Ovary (tissue), 9 donors: ENCODE measurements around the gene GJD3. TPM values are rescaled to one million over a fixed set of nuclear protein-coding genes. Genes with fewer than 3 reads are reported as not detected.

ENCODE experiments used
- DNase-seq, 5 donors: peaks; one replicate each; pipeline ENCODE4 v3.0.0-alpha.2; 2019 to 2020
- H3K27ac ChIP-seq, 2 donors: fragments of 200-600 bp; one replicate each; pipeline versions ENCODE4 v1.5.1 to v1.8.0; 2019 to 2022
- H3K27me3 ChIP-seq: fragments of 200-600 bp; one replicate; pipeline ENCODE4 v1.8.0; 2022
- H3K36me3 ChIP-seq: fragments of 200-600 bp; sonication (generic); one replicate; pipeline ENCODE4 v1.5.1; 2019
- H3K4me1 ChIP-seq: one replicate; pipeline ENCODE4 v1.8.1; 2013; ENCODE audit warnings: mild to moderate bottlenecking, moderate library complexity; ENCODE audit not compliant: insufficient read depth
- H3K4me3 ChIP-seq: fragments of 200-600 bp; sonication (generic); one replicate; pipeline ENCODE4 v1.5.1; 2017
- H3K9me3 ChIP-seq, 2 donors: fragments of 200-600 bp in 1 of 2; sonication (generic) in 1 of 2; one replicate each; pipeline versions ENCODE4 v1.5.1 to v1.8.1; 2013 to 2019; ENCODE audit warnings: mild to moderate bottlenecking in 1 of 2, moderate library complexity in 1 of 2
- EP300 ChIP-seq: sonication (generic); formaldehyde crosslinking; IDR thresholded peaks from one replicate; pipeline ENCODE4 v1.6.1; 2017; ENCODE audit warnings: antibody characterized with exemption
- POLR2A ChIP-seq: fragments of 450-650 bp; IDR thresholded peaks from one replicate; pipeline ENCODE4 v1.6.1; 2017; ENCODE audit warnings: antibody characterized with exemption, mild to moderate bottlenecking, moderate library complexity
- WGBS, 3 donors: extraction: QIAGEN DNeasy Blood & Tissue Kit in 1 of 3; methylation state at CpG; one replicate each; pipeline versions ENCODE4 v1.1.5 to v1.1.7; 2013 to 2017; 5-methylcytosine and 5-hydroxymethylcytosine counted together
- intact Hi-C, 4 donors: fragments of 100-400 bp; cut with DNase I; formaldehyde crosslinking; loops; one replicate each; pipeline versions ENCODE4 v1.11.0 to v1.15.1; 2022 to 2023
- polyA plus RNA-seq, 2 donors: library from polyadenylated mRNA; stranded (reverse); fragments of 200-250 nt in 1 of 2; fragments of 350-450 nt in 1 of 2; fragmentation: Illumina TruSeq in 1 of 2; extraction: RNeasy Lipid Tissue Mini Kit (QIAGEN cat#74804) in 1 of 2; gene quantifications; one replicate each; pipeline ENCODE4 v1.2.3, GENCODE V29; 2013 to 2014
- total RNA-seq, 7 donors: library from RNA; depleted of rRNA in 2 of 7; stranded (reverse); fragments of >200 nt in 2 of 7; fragmentation: NEBNext Ultra II Directional in 3 of 7; extraction: Animal tissue kit (Norgen Biotek cat#: 25700) in 3 of 7; gene quantifications; one replicate each; pipeline versions ENCODE4 v1.1.0 to v1.2.4, GENCODE V29; 2016 to 2023
- TF ChIP-seq, protein P1 (sequence below), 3 donors: fragments of 450-650 bp in 2 of 3; fragments of 200-600 bp in 1 of 3; IDR thresholded peaks; one replicate each; pipeline versions ENCODE4 v1.5.1 to v1.8.0; 2016 to 2022; ENCODE audit warnings: antibody characterized with exemption in 3 of 3, mild to moderate bottlenecking in 1 of 3
- donor health status: DM: no; HTN: no; CAD: no; lungs with moderate emphysema.
- donor health status: DM: no; HTN: no; CAD: no.
- donor health status: Bipolar disorder and iron deficiency.
- donor health status: DM: yes; HTN: yes; CAD: no.
- donor health status: DM: no; HTN: no; CAD: no.
- donor health status: DM: yes; HTN: yes; CAD: no.

The GJD3 gene
- total and polyA plus RNA-seq, 9 donors, result 0.24 to 1.8 (median 0.87) TPM; not detected in 3

DNA sequence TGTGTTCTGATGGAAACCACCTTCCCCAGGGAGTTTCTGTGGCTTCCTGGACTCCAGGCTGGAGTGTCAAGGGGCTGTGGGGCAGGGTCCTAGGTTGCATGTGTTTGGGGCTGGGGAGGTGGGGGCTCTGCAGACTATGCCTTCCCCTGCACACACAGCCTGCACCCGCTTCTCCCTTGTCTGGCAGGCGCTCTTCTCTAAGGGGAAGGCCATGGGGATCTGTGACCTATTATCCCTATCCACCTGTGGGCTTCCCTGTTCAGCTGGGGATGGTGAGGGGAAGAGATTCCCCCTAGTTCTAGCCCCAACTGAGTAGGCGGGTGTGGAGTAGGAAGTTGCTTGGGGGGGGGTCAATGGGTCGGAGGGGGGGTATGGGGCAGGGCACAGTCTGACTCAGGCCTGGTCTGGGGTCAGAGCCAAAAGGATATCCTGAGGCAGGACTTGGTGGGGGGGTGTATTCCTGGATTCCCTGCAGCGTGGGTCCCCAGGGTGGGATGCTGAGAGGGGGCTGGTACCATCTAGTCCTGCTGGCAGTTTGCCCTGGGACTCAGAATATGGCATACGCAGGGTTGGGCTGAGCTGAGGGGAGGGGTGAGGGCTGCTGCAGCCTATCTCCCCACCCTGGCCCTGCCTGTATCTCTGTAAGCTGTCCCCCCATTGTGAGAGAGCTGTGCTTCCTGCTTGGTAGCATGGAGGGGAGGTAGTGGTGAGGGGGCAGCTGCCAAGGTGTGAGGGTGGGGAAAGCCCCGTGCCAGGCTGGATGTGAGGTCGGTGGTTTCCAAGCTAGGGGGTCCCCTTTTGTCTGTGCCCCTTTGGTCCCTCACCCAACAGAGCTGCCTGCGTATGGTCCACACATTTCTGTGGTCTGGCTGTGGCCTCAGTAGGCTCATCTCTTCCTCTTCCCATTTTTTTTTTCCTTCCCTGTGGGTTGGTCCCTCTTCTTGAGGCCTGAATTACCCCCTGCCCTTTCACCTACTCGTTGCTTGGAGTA, 40.9 kb downstream of the GJD3 start:
- Histone ChIP-seq H3K36me3 (no peaks in the 10 kb centered on the region), H3K4me3 (no peak overlapping the region), H3K27ac (peak overlapping the region; percentile 56 to 77), H3K9me3 (no peaks in the 10 kb centered on the region), H3K4me1 (peaks cover 63% of the 10 kb centered on the region), H3K27me3 (no peaks in the 10 kb centered on the region)
- intact Hi-C loops, result no loop called here
- TF ChIP-seq, protein P1, sequence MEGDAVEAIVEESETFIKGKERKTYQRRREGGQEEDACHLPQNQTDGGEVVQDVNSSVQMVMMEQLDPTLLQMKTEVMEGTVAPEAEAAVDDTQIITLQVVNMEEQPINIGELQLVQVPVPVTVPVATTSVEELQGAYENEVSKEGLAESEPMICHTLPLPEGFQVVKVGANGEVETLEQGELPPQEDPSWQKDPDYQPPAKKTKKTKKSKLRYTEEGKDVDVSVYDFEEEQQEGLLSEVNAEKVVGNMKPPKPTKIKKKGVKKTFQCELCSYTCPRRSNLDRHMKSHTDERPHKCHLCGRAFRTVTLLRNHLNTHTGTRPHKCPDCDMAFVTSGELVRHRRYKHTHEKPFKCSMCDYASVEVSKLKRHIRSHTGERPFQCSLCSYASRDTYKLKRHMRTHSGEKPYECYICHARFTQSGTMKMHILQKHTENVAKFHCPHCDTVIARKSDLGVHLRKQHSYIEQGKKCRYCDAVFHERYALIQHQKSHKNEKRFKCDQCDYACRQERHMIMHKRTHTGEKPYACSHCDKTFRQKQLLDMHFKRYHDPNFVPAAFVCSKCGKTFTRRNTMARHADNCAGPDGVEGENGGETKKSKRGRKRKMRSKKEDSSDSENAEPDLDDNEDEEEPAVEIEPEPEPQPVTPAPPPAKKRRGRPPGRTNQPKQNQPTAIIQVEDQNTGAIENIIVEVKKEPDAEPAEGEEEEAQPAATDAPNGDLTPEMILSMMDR (IDR thresholded peaks at IDR 0.05), result no peak
- TF ChIP-seq POLR2A (no peak), EP300 (no peak)
- peak in 4 of 5 donors; percentile 65 to 80 (median 74) for DNase-seq
- WGBS, 3 donors, result 35 to 44% (median 41%) methylated on average over 10 of the region's 10 CpGs

DNA sequence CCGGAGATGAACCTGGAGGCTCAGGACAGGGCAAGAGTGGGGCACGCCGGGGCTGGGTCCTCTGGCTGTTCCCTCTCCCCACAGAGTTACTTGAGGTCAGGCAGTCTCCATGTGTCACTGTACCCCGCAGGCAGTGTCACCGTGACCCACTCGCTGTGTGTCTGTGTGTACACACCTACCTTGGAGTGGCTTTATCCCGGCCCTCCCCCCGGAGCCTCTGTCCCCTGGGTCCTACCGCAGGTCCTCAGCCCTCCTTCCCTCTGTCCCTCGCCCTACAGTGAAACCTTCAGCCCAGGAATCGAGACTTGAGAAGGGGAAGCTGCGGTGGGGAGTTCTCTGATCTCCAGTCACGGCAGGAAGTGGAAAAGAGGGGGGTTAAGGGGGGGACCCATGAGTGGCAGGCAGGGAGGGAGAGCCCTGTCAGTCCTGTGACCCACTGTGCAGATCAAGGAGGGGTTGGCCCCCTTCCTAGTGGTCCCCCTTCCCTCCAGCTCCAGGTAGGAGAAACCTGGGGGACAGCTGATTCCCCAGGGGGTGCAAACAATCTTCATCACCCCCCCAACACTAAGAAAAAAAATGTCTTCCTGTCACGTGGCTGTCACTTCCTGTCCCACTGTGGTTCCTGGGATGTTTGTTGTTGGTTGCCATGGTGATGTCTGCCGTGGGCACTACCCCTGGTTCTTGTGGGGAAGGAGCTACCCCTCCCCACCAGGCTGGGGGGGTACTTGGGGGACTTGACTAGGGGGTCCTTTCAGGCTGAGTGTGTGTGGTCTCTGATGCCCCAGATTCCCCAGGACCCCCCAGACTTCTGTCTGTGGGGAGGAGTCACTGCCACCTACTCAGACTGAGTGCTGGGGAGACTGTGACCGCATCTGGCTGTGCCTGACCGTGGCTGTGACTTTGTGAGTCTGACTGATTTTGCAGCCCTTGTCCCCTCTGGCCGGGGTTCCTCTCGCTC, 41.9 kb downstream of the GJD3 start:
- H3K4me3 ChIP-seq, result peak overlapping the region; percentile 24
- DNase-seq, result peak in 4 of 5 donors; percentile 66 to 82 (median 67)
- no peaks in the 10 kb centered on the region for H3K36me3 ChIP-seq
- no peaks in the 10 kb centered on the region for H3K27me3 ChIP-seq
- peaks cover 57% of the 10 kb centered on the region for H3K4me1 ChIP-seq
- intact Hi-C loops, result no loop called here
- H3K27ac ChIP-seq, result peak overlapping the region; percentile 56 to 77
- no peak for TF ChIP-seq POLR2A
- TF ChIP-seq EP300, result no peak
- TF ChIP-seq, protein P1 (IDR thresholded peaks at IDR 0.05), result no peak
- H3K9me3 ChIP-seq, result no peaks in the 10 kb centered on the region
- WGBS, 3 donors, result 20 to 28% (median 25%) methylated on average over 19 of the region's 19 CpGs

DNA sequence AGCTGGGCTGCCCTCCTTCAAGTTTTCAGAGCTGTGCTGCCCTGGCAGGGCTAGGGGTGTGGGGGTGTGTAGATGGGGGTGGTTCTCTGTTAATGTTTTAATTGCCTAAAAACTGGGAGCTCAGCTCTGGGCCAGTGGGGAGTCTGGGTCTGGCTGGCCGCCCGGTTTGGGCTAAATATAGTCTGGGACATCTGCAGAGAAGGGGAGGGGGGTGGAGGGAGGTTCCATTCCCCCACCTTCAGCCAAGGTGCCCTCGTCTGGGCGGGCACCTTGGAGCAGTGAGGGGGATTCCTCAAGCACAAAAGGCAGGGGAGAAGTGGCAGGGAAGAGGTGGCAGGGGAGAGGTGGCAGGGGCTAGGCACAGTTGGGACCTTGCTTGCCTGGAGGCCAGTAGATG, 42.6 kb downstream of the GJD3 start:
- H3K27me3 ChIP-seq, result no peaks in the 10 kb centered on the region
- H3K4me1 ChIP-seq, result peaks cover 56% of the 10 kb centered on the region
- H3K36me3 ChIP-seq, result no peaks in the 10 kb centered on the region
- WGBS, 3 donors, result 0 to 3% (median 2%) methylated on average over 4 of the region's 4 CpGs
- H3K4me3 ChIP-seq, result peak overlapping the region; percentile 24
- intact Hi-C loops, result no loop called here
- H3K27ac ChIP-seq, result peak overlapping the region; percentile 56 to 77
- DNase-seq, result peak; percentile 70 to 81 (median 74)
- TF ChIP-seq EP300 (no peak), POLR2A (no peak)
- TF ChIP-seq, protein P1 (IDR thresholded peaks at IDR 0.05), result no peak
- H3K9me3 ChIP-seq, result no peaks in the 10 kb centered on the region

DNA sequence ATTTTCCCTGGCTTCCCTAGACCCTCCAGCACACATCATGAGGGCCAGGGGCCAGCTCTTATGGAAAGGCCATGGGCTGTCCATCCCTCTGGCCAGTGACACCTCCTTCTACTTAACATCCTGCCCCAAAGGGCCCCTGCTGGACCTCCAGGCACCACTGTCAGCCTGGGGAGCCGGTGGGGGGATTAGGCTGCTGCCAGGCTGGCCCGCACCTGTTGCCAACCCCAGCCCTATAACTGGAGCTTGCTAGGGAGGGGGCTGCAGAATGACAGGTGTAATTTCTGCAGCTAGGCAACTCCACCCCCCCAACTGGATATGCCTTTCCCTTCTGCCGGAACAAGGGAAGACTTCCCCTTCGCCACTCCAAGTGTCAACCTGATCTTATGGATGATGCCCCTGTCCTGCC, 43.0 kb downstream of the GJD3 start:
- H3K36me3 ChIP-seq, result no peaks in the 10 kb centered on the region
- H3K9me3 ChIP-seq, result no peaks in the 10 kb centered on the region
- DNase-seq, result no peak
- intact Hi-C loops, result no loop called here
- 8 to 17% (median 13%) methylated on average over 4 of the region's 4 CpGs for WGBS, 3 donors
- H3K27me3 ChIP-seq, result no peaks in the 10 kb centered on the region
- peaks cover 56% of the 10 kb centered on the region for H3K4me1 ChIP-seq
- peak overlapping the region in 1 of 2 donors; percentile 77 for H3K27ac ChIP-seq
- H3K4me3 ChIP-seq, result peak overlapping the region; percentile 1
- TF ChIP-seq POLR2A (no peak), EP300 (no peak)
- TF ChIP-seq, protein P1 (IDR thresholded peaks at IDR 0.05), result no peak
